Hepatocyte (in vitro differentiated cells): ENCODE measurements around the gene STARD10. TPM values are rescaled to one million over a fixed set of nuclear protein-coding genes. Genes with fewer than 3 reads are reported as not detected.

Source experiments
- DNase-seq: peaks from one replicate; pipeline ENCODE4 v3.0.0-alpha.2; 2016; ENCODE audit warnings: low spot score
- H2AFZ ChIP-seq: fragments of 200-600 bp; sonication (generic); 2 replicates; pipeline ENCODE4 v1.6.0; 2016; ENCODE audit warnings: antibody characterized with exemption, mild to moderate bottlenecking
- H3K27ac ChIP-seq: fragments of 200-600 bp; sonication (generic); 2 replicates; pipeline ENCODE4 v1.5.1; 2016; ENCODE audit warnings: mild to moderate bottlenecking
- H3K27me3 ChIP-seq: fragments of 200-600 bp; sonication (generic); 2 replicates; pipeline ENCODE4 v1.6.1; 2016
- H3K36me3 ChIP-seq: fragments of 200-600 bp; sonication (generic); replicated peaks from 2 replicates; pipeline ENCODE4 v1.5.1; 2016; ENCODE audit warnings: low read depth; ENCODE audit not compliant: insufficient read depth
- H3K4me1 ChIP-seq: fragments of 200-600 bp; sonication (generic); 2 replicates; pipeline ENCODE4 v1.5.1; 2016; ENCODE audit warnings: mild to moderate bottlenecking, moderate library complexity; ENCODE audit not compliant: insufficient read depth
- H3K4me2 ChIP-seq: fragments of 200-600 bp; sonication (generic); 2 replicates; pipeline ENCODE4 v1.6.0; 2016
- H3K4me3 ChIP-seq: fragments of 200-600 bp; sonication (generic); 2 replicates; pipeline ENCODE4 v1.5.1; 2016; ENCODE audit warnings: mild to moderate bottlenecking
- H3K79me2 ChIP-seq: fragments of 200-600 bp; sonication (generic); 2 replicates; pipeline ENCODE4 v1.6.0; 2017; ENCODE audit warnings: mild to moderate bottlenecking
- H3K9me2 ChIP-seq: fragments of 200-600 bp; sonication (generic); replicated peaks from 2 replicates; pipeline ENCODE4 v1.6.0; 2017; ENCODE audit warnings: mild to moderate bottlenecking; ENCODE audit not compliant: insufficient read depth
- H3K9me3 ChIP-seq: fragments of 200-600 bp; sonication (generic); 2 replicates; pipeline ENCODE4 v1.5.1; 2016; ENCODE audit warnings: low read depth, mild to moderate bottlenecking
- H4K20me1 ChIP-seq: fragments of 200-600 bp; sonication (generic); 2 replicates; pipeline ENCODE4 v1.6.0; 2016; ENCODE audit warnings: mild to moderate bottlenecking; ENCODE audit not compliant: insufficient read depth, poor library complexity, severe bottlenecking
- EZH2 ChIP-seq: fragments of 200-600 bp; sonication (generic); IDR thresholded peaks from 2 replicates; pipeline ENCODE4 v1.6.1; 2016; ENCODE audit warnings: antibody characterized with exemption, mild to moderate bottlenecking, borderline replicate concordance
- EZH2phosphoT487 ChIP-seq: fragments of 200-600 bp; sonication (generic); IDR thresholded peaks from one replicate; pipeline ENCODE4 v1.6.1; 2018; ENCODE audit warnings: antibody characterized with exemption, mild to moderate bottlenecking, low read depth, moderate library complexity; ENCODE audit not compliant: unreplicated experiment, severe bottlenecking
- WGBS: methylation state at CpG from one replicate; pipeline ENCODE4 v1.1.6; 2016; ENCODE audit warnings: low lambda C conversion rate; ENCODE audit errors: missing lambda C conversion rate; 5-methylcytosine and 5-hydroxymethylcytosine counted together
- microRNA-seq: library from miRNA; unstranded; fragments of <30 nt; microRNA quantifications from one replicate; pipeline ENCODE4, GENCODE V29; 2017
- polyA plus RNA-seq: library from polyadenylated mRNA; unstranded; fragments of >200 nt; fragmentation: Nextera tagmentation; extraction: Ambion mirVana; gene quantifications from 2 replicates; pipeline ENCODE4 v1.2.1, GENCODE V29; 2016
- small RNA-seq: library from RNA; depleted of rRNA; stranded (forward); fragments of <200 nt; gene quantifications from one replicate; pipeline ENCODE3, GENCODE V24; 2014
- total RNA-seq: library from RNA; depleted of rRNA; stranded (reverse); fragments of >200 nt; gene quantifications from 2 replicates; pipeline ENCODE4 v1.2.3, GENCODE V29; 2014
- TF ChIP-seq, protein P1 (sequence below): fragments of 200-600 bp; sonication (generic); IDR thresholded peaks from 2 replicates; pipeline ENCODE4 v1.5.1; 2016; ENCODE audit warnings: antibody characterized with exemption, mild to moderate bottlenecking; ENCODE audit not compliant: poor library complexity

STARD10 gene
- total and polyA plus RNA-seq, 2 experiments from 2014 or later: 290 to 686 TPM

DNA sequence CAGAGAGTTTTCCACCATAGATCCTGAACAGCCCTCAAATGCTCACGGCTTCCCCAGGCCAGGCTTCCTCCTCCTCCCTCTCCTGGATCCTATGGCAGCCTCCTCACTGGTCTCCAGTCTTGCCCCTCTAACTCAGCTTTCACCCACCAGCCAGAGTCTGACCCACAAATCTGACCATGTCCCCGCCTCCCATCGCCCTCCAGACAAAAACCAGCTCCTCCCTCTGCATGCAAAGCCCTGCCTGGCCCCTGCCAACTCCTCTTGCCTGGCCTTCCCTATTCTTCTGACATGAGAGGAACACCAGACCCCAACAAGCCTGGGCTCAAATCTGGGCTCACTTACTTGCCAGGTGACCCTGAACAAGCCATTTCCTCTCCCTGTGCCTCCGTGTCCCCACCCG, 87.3 kb downstream of the STARD10 start:
- Histone ChIP-seq H3K27me3 (no peaks in the 10 kb centered on the region), H3K4me3 (no peak overlapping the region), H2AFZ (no peak overlapping the region), H3K9me2 (no peaks in the 10 kb centered on the region), H3K79me2 (no peaks in the 10 kb centered on the region), H3K36me3 (no peaks in the 10 kb centered on the region), H3K9me3 (no peaks in the 10 kb centered on the region), H4K20me1 (no peaks in the 10 kb centered on the region), H3K4me2 (no peak overlapping the region), H3K4me1 (peaks cover 4% of the 10 kb centered on the region), H3K27ac (no peak overlapping the region)
- DNase-seq: no peak
- TF ChIP-seq EZH2phosphoT487: no peak
- TF ChIP-seq, protein P1, sequence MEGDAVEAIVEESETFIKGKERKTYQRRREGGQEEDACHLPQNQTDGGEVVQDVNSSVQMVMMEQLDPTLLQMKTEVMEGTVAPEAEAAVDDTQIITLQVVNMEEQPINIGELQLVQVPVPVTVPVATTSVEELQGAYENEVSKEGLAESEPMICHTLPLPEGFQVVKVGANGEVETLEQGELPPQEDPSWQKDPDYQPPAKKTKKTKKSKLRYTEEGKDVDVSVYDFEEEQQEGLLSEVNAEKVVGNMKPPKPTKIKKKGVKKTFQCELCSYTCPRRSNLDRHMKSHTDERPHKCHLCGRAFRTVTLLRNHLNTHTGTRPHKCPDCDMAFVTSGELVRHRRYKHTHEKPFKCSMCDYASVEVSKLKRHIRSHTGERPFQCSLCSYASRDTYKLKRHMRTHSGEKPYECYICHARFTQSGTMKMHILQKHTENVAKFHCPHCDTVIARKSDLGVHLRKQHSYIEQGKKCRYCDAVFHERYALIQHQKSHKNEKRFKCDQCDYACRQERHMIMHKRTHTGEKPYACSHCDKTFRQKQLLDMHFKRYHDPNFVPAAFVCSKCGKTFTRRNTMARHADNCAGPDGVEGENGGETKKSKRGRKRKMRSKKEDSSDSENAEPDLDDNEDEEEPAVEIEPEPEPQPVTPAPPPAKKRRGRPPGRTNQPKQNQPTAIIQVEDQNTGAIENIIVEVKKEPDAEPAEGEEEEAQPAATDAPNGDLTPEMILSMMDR: no peak
- TF ChIP-seq EZH2: no peak
- 81% methylated on average over 5 of the region's 5 CpGs for WGBS

DNA sequence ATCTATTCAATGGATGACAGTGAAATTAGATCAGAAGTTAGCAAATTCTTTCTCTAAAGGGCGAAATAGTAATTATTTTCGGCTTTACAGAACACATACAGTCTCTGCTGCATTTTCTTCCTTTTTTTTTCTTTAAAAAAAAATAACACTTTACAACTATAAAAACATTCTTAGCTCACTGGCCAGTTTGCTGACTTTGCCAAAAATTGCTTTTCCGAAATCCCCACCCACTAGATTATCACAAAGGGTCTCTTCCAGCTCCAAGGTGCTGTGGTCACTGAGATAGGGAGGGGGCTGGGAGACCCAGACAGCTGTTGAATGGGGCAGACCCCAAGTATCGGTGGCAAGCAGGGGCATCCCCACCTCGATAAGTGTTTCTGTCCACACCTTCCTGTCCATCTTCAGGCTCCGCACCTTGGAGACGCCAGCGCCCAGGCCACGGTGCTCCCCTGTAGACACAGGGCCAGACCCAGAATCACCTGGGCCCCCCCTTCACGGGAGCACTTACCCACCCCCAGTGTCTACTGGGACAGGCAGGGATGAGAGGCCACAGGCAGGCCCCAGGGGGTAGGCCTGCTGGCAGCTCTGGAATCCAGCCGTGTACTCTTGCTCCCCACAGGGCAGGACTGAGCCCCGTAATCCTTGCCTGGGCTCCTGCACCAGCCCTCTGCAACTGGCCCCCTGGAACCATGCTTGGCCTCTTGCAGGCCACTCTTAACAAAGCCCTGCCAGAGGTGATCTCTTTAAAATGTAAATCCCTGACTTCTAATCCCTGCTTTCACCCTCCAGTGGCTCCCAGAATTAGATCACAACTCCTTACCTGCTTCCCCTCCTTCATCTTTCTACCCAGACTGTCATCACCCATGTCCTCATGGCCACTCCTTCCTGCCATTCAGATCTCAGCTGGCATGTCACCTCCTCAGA, 88.1 kb downstream of the STARD10 start:
- no peaks in the 10 kb centered on the region for H3K9me3 ChIP-seq
- H3K36me3 ChIP-seq: no peaks in the 10 kb centered on the region
- H3K9me2 ChIP-seq: no peaks in the 10 kb centered on the region
- TF ChIP-seq, protein P1: no peak
- TF ChIP-seq EZH2phosphoT487 (no peak), EZH2 (no peak)
- H2AFZ ChIP-seq: no peak overlapping the region
- no peak overlapping the region for H3K27ac ChIP-seq
- no peaks in the 10 kb centered on the region for H3K79me2 ChIP-seq
- no peak for DNase-seq
- no peak overlapping the region for H3K4me3 ChIP-seq
- H3K4me2 ChIP-seq: no peak overlapping the region
- no peaks in the 10 kb centered on the region for H3K27me3 ChIP-seq
- WGBS: 77% methylated on average over 12 of the region's 12 CpGs
- H4K20me1 ChIP-seq: no peaks in the 10 kb centered on the region
- H3K4me1 ChIP-seq: peaks cover 4% of the 10 kb centered on the region

DNA sequence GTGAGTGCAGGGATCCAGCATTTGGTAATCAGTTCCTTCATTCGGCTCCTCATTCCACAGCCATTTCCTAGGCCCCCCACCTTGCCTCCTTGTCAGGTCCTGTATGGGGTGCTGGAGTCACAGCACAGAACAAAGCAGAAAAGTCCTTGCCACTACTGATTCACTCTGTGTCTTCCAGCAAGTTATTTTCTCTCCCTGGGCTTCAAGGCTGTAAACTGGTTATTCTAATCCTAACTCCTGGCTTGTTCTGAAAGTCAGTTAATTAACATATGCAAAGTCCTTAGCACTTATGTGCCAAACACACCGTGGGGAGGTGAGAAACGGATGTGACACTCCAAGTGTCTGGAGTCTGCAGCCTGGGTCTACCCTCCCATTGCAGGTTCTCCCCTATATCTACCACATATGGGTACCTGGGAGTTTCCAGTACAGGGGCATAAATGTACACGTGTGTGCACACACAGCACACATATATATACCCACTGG, 89.0 kb downstream of the STARD10 start:
- Histone ChIP-seq H3K27ac (no peak overlapping the region), H4K20me1 (no peaks in the 10 kb centered on the region)
- 64% methylated on average over 4 of the region's 4 CpGs for WGBS

More for the DNA sequence above, 89.0 kb downstream of the STARD10 start:
- no peaks in the 10 kb centered on the region for H3K36me3 ChIP-seq
- H3K9me2 ChIP-seq: no peaks in the 10 kb centered on the region
- no peak for TF ChIP-seq EZH2
- TF ChIP-seq, protein P1: no peak
- TF ChIP-seq EZH2phosphoT487: no peak
- H2AFZ ChIP-seq: no peak overlapping the region
- no peak overlapping the region for H3K4me3 ChIP-seq
- no peaks in the 10 kb centered on the region for H3K9me3 ChIP-seq
- DNase-seq: no peak
- no peaks in the 10 kb centered on the region for H3K79me2 ChIP-seq
- no peaks in the 10 kb centered on the region for H3K27me3 ChIP-seq
- no peak overlapping the region for H3K4me2 ChIP-seq
- peaks cover 4% of the 10 kb centered on the region for H3K4me1 ChIP-seq

Small RNAs within 50 kb of the gene (microRNA-seq; reads per million reads assigned to microRNA genes)
- gene MIR4692: not detected

Small RNAs within 50 kb of the gene (small RNA-seq; reads per million reads assigned to genes)
- gene MIR4692 (not detected), gene RF00019 (not detected)

Other genes starting within 250 kb of the STARD10 start
- 2.2 and 3.5 TPM in 2 replicates for gene PDE2A, start 119.6 kb downstream of the STARD10 start, total RNA-seq
- 0.60 and 1.1 TPM in 2 replicates for gene PDE2A, start 119.6 kb downstream of the STARD10 start, polyA plus RNA-seq
- gene ARAP1, start 41.6 kb downstream of the STARD10 start, total RNA-seq: 86.9 and 118 TPM in 2 replicates
- gene ARAP1, start 41.6 kb downstream of the STARD10 start, polyA plus RNA-seq: 53.2 and 60.2 TPM in 2 replicates
- gene ATG16L2, start 20.4 kb upstream of the STARD10 start, total RNA-seq: 8.2 and 11.5 TPM in 2 replicates
- gene ATG16L2, start 20.4 kb upstream of the STARD10 start, polyA plus RNA-seq: 20.3 and 27.6 TPM in 2 replicates